Fibroblast of pulmonary artery (primary cell): Measurements from ENCODE around the gene SREBF2.

Source experiments
- DNase-seq: peaks from one replicate; pipeline ENCODE4 v3.0.0-alpha.2; 2010; ENCODE audit warnings: low read depth
- H3K4me3 ChIP-seq: replicated peaks from 2 replicates; pipeline ENCODE4 v1.5.1; 2011; ENCODE audit warnings: low read depth, mild to moderate bottlenecking, control low read depth, low read length, moderate library complexity
- TF ChIP-seq, protein P1 (sequence below): IDR thresholded peaks from 2 replicates; pipeline ENCODE4 v1.5.1; 2011; ENCODE audit warnings: mild to moderate bottlenecking, control low read depth, low read length, inconsistent platforms; ENCODE audit errors: missing control alignments

SREBF2 gene

GRCh38 chr22:41840216-41840615, 7.3 kb downstream of the SREBF2 start:
- TF ChIP-seq, protein P1, sequence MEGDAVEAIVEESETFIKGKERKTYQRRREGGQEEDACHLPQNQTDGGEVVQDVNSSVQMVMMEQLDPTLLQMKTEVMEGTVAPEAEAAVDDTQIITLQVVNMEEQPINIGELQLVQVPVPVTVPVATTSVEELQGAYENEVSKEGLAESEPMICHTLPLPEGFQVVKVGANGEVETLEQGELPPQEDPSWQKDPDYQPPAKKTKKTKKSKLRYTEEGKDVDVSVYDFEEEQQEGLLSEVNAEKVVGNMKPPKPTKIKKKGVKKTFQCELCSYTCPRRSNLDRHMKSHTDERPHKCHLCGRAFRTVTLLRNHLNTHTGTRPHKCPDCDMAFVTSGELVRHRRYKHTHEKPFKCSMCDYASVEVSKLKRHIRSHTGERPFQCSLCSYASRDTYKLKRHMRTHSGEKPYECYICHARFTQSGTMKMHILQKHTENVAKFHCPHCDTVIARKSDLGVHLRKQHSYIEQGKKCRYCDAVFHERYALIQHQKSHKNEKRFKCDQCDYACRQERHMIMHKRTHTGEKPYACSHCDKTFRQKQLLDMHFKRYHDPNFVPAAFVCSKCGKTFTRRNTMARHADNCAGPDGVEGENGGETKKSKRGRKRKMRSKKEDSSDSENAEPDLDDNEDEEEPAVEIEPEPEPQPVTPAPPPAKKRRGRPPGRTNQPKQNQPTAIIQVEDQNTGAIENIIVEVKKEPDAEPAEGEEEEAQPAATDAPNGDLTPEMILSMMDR, result no peak
- DNase-seq, result no peak
- H3K4me3 ChIP-seq, result no peak overlapping the region

GRCh38 chr22:41841085-41841712, 8.3 kb downstream of the SREBF2 start:
- no peak overlapping the region for H3K4me3 ChIP-seq
- DNase-seq, result no peak
- TF ChIP-seq, protein P1, result no peak

DNA sequence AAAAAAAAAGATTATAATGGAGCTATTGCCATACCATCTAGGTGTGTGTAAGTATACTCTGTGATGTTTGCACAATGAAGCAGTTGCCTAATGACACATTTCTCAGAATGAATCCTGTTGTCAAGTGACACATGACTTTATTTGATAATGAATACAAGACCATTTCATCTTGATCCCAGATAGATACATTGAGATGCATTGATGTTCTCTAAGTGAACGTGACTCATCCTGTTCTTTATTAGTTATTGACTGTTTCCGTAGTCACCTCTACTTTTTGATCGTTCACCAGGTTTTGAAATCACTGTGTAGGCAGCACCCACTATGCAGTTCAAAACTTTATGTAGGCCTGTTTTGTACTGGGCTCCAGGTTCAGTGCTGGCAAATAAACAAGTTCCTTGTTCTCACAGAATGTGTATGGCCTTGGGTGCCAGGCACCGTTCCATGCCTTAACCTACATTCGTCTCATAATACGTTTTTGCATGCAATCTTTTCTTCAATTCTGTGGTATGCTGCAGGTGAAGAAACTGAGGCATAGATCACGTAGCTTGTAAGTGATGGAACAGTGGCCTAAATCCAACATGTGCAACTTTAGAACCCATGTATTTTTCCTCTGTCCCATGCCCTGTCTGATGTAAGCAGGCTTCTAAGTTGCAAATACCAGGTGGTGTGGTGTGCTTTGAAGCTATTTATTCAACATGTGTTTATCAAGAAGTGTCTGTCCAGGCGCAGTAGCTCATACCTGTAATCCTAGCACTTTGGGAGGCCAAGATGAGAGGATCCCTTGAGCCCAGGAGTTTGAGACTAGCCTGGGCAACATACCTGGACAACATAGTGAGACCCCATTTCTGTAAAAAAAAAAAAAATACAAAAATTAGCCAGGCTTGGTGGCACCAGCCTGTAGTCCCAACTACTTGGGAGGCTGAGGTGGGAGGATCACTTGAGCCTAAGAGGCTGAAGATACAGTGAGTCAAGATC, 10.4 kb downstream of the SREBF2 start:
- TF ChIP-seq, protein P1, result no peak
- H3K4me3 ChIP-seq, result no peak overlapping the region

DNA sequence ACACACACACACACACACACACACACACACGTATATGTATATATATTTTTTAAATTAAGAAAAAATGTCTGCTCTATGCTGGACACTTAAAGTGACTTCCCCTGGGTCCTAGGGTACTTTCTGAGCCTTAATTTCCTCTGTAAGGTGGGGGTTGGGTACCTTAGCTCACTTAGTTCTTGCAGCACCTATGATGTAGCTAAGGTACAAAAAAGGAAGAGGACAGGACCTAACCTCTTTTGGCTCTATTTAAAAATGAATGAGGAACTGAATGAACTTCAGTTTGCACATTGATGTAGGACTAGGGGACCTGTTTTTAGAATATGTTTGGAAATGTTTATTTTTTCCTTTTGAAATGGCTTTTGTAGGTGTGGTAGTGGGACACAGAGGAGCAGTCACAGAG, 11.1 kb downstream of the SREBF2 start:
- no peak overlapping the region for H3K4me3 ChIP-seq
- DNase-seq, result no peak
- TF ChIP-seq, protein P1, result no peak

More for the DNA sequence above, 10.4 kb downstream of the SREBF2 start:
- no peak for DNase-seq

DNA sequence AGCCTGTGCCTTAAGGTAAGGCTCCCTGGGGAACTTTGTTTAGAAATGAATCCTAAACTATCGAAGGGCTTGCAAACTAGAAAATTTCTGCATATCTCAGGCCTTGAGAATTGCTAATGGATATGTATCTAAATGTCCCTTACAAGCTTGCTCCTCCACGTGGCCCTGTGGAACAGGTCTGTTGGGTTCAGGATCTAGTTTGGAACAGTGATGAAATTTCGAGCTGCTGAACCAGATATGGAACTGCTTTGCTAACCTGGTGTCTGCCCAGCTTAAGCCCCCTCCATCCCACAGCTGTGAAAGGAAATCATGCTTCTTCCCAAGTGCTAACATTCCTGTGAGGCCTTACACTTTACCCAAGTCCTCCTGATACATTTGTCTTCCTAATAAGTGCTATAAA, 11.6 kb downstream of the SREBF2 start:
- no peak overlapping the region for H3K4me3 ChIP-seq
- TF ChIP-seq, protein P1, result no peak
- no peak for DNase-seq

DNA sequence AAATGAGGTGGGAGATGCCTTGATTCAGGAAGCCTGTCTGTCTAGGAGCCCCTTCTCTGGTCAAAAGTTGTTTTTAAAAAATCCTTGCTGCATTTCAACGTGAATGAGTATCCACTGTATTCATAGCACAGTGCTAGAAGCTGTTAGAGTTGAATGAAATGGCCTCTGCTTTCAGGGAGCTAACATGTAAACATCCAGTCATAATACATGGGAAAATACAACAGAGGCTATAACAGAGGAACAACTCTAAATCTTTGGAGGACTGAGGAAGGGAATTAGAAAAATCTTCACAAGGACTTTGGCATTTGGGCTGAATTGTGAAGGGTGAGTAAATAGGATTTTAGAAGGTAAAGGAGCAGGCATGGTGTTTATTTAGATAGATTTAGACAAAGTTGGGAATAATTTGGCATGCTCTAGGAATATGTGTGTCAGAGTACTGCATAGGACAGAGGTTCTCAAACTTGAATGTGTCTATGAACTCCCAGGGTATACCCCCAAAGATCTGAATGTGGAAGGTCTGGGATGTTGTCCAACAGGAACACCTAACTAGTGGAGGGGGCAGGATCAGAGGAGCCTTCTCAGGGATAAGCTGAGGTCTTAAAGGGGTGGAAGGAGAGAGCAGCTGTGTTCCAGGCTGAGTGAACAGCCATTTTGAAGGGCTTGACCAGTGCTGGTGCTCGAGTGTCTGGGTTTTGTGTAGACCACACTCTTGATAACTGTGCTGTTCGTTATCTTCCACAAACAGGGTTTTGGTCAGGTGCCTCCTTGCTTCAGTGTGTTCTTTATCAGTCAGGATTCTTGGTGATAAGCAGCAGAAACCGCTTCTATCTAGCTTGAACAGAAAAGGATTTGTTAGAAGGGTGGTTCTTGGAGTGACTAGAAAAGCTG, 12.7 kb downstream of the SREBF2 start:
- H3K4me3 ChIP-seq, result no peak overlapping the region
- DNase-seq, result no peak
- TF ChIP-seq, protein P1, result no peak
